A549 treated with GW870086 at 1 μM for 4 hours (cell line): Measurements from ENCODE around the gene CNKSR3. TPM values are rescaled to one million over a fixed set of nuclear protein-coding genes. Genes with fewer than 3 reads are reported as not detected.

Experiments
- total RNA-seq: library from RNA; stranded (reverse); fragments of 200-300 nt; extraction: Qiagen RNA extraction; gene quantifications from 5 replicates; pipeline ENCODE4 v1.2.3, GENCODE V29; 2022; ENCODE audit warnings: low read depth

The CNKSR3 gene
- total RNA-seq = 6.3 to 9.3 TPM (median 7.8 TPM) in 5 replicates

GRCh38 chr6:154510144-154510905 lies at the start of gene CNKSR3:
Gene CNKSR3 (minus strand): TSS chr6:154510685. CDS start chr6:154510114, 571 bp downstream.

DNA sequence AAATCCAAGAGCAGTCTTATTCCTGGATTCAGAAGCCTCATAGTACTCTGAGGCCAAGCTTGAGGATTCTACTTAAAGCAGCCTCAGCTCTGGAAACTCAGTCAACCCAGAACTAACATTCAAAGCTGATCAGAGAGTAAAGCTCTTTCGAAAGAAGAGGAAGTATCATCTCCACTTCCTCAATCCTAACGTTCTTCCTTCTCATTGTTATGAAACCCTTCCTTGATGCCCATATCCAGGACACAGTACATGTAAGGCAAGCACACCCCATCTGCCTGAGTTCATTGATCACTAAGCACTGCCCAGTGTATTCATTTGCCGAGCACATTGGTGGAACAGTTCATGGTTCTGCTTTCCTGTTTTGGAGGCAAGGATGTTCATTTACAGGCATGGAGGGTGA lies 153.8 kb downstream of the CNKSR3 start, which contains the start of gene IPCEF1:
Gene IPCEF1 (minus strand): TSS at position 114 of the 400 bp plus-strand sequence. CDS start 90,856 bp downstream, outside the sequence.

Other genes with a start within 250 kb of the CNKSR3 start
- 0.03 to 0.06 TPM (median 0.03 TPM) in 3 of 5 replicates, not detected in the others for gene IPCEF1, start 153.9 kb downstream of the CNKSR3 start, total RNA-seq
- 15.5 to 20.0 TPM (median 18.1 TPM) in 5 replicates for gene SCAF8, start 222.7 kb upstream of the CNKSR3 start, total RNA-seq